SK-MEL-5 (cell line): ENCODE results near the gene AIP. TPM values are rescaled to one million over a fixed set of nuclear protein-coding genes. Genes with fewer than 3 reads are reported as not detected.
A peak's percentile ranks its signal among the peaks of the same experiment; 100 is the strongest.

Experiments used
- DNase-seq: peaks from one replicate; pipeline ENCODE4 v3.0.0-alpha.2; 2016; ENCODE audit warnings: low read depth, low spot score
- in situ Hi-C: cut with HindIII; loops from 2 replicates; pipeline ENCODE4 v1.10.0; 2016; ENCODE audit warnings: low sequenced_read_pairs, high pct_unique_total_duplicates, low pct_unique_long_range_greater_than_20kb
- small RNA-seq, 2 experiments: library from RNA; depleted of rRNA; stranded (forward); fragments of <200 nt; gene quantifications; one replicate each; pipeline ENCODE3, GENCODE V24; 2014
- total RNA-seq: library from RNA; depleted of rRNA; stranded (reverse); fragments of >200 nt; shearing (Covaris generic); gene quantifications from 2 replicates; pipeline ENCODE4 v1.2.3, GENCODE V29; 2014; rRNA removed

Gene AIP
- total RNA-seq, 1 experiment from 2014 or later: 42.5 TPM

GRCh38 chr11:67535561-67535960 lies 52.7 kb downstream of the AIP start:
- DNase-seq: no peak
- in situ Hi-C loops: no loop called here

DNA sequence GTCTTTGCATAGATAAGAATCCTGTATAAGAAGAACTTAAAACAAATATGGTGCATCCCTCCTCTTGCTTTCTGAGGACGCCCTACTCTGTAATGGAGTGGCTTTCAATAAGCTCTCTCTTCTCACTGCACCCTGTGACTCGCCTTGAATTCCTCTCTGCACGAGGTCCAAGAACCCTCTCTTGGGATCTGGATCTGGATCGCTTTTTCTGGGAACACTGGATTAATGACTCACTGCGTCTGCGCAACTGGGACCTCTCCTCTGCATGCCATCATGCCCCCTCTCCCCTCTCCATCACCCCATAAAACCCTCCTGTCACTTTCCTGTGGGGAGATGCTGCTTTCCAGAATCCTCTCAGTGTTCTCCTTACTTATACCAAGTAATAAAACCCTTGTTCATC lies 55.5 kb downstream of the AIP start:
- in situ Hi-C loops: no loop called here
- DNase-seq: peak; percentile 70

DNA sequence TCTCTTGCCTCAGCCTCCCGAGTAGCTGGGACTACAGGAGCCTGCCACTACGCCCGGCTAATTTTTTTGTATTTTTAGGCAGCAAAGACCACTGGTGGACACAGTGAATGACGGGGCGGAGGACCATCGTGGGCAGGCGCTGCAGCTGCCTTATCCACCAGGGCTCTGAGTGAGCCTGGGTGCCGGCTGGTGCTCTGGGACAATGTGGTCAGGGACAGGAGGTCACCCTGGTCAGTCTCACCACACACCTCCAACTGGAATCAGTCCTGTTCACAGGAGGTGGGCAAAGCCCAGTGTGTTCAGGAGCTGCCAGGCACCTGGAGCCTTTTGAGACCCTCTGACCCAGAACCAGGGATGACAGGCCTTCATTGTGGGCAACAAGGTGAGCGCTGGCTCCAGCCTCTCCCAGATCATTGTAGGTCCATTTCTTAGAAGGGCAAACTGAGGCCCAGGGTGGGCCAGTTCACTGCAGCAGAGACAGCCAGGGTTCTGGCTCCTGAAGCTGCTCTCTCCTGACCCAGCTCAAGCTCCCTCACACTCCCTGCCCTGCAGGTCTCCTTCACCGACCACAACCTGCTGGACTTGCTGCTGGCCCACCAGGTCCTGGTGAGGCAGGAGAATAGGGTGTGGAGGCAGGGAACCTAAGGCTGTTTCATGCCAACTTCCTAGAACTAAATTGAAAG lies 56.1 kb downstream of the AIP start:
- in situ Hi-C loops: no loop called here
- no peak for DNase-seq

DNA sequence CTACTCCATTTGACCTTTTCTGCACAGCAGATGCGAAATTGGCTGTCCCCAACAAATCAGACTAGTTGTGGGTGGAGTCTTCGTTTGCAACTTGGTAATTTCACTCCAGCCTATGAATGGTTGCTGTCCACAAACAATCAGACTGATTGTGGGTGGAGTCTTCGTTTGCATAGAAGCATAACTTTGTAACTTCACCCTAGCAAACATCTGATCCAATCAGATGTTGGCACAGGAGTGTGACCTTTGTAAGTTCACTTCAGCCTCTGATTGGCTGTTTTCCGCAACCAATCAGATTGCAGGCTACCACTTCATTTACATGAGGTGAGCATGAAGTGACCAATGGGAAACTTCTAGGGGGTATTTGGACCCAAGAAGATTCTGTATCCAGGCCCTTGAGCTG lies 56.7 kb downstream of the AIP start:
- peak; percentile 12 for DNase-seq

More for the DNA sequence above, 56.7 kb downstream of the AIP start:
- in situ Hi-C loops: no loop called here

Small RNA genes within 50 kb of the gene (small RNA-seq; reads per million reads assigned to genes)
- gene MIR6752: 0 reads per million in 2 experiments

Other genes with a start within 250 kb of the AIP start
- gene GRK2, start 216.6 kb upstream of the AIP start, total RNA-seq: 25.0 and 29.6 TPM in 2 replicates
- gene ANKRD13D, start 193.7 kb upstream of the AIP start, total RNA-seq: 16.9 and 17.8 TPM in 2 replicates
- gene SSH3, start 179.5 kb upstream of the AIP start, total RNA-seq: 3.8 and 5.9 TPM in 2 replicates
- 20.2 and 21.8 TPM in 2 replicates for gene POLD4, start 129.5 kb upstream of the AIP start, total RNA-seq
- 0.45 TPM in 1 of 2 replicates, not detected in the other for gene CLCF1, start 109.4 kb upstream of the AIP start, total RNA-seq
- gene RAD9A, start 91.0 kb upstream of the AIP start, total RNA-seq: 6.6 and 8.1 TPM in 2 replicates
- 173 and 193 TPM in 2 replicates for gene PPP1CA, start 81.2 kb upstream of the AIP start, total RNA-seq
- not detected in 2 replicates for gene TBC1D10C, start 78.9 kb upstream of the AIP start, total RNA-seq
- gene CARNS1, start 67.3 kb upstream of the AIP start, total RNA-seq: not detected in 2 replicates
- 16.9 and 17.9 TPM in 2 replicates for gene RPS6KB2, start 54.5 kb upstream of the AIP start, total RNA-seq
- 0.16 and 0.79 TPM in 2 replicates for gene PTPRCAP, start 45.3 kb upstream of the AIP start, total RNA-seq
- 94.1 and 108 TPM in 2 replicates for gene CORO1B, start 39.5 kb upstream of the AIP start, total RNA-seq
- not detected in 2 replicates for gene GPR152, start 30.3 kb upstream of the AIP start, total RNA-seq
- 0.18 TPM in 1 of 2 replicates, not detected in the other for gene CABP4, start 27.7 kb upstream of the AIP start, total RNA-seq
- 12.2 and 14.8 TPM in 2 replicates for gene TMEM134, start 13.8 kb upstream of the AIP start, total RNA-seq
- gene PITPNM1, start 22.3 kb downstream of the AIP start, total RNA-seq: 9.3 and 10.8 TPM in 2 replicates
- gene CDK2AP2, start 25.1 kb downstream of the AIP start, total RNA-seq: 13.4 and 13.9 TPM in 2 replicates
- gene CABP2, start 40.4 kb downstream of the AIP start, total RNA-seq: not detected in 2 replicates
- 722 and 833 TPM in 2 replicates for gene GSTP1, start 100.8 kb downstream of the AIP start, total RNA-seq
- gene NDUFV1, start 123.9 kb downstream of the AIP start, total RNA-seq: 159 and 175 TPM in 2 replicates
- 4.5 and 7.8 TPM in 2 replicates for gene NUDT8, start 146.9 kb downstream of the AIP start, total RNA-seq
- not detected in 2 replicates for gene TBX10, start 156.7 kb downstream of the AIP start, total RNA-seq
- gene ACY3, start 167.7 kb downstream of the AIP start, total RNA-seq: not detected in 2 replicates
- 0.72 and 1.4 TPM in 2 replicates for gene ALDH3B2, start 191.6 kb downstream of the AIP start, total RNA-seq